Loucy (cell line): ENCODE measurements around the gene PLXNB2.

ENCODE experiments used
- CTCF ChIP-seq: fragments of 200-600 bp; sonication (generic); conservative IDR thresholded peaks from 2 replicates; pipeline ENCODE4 v1.5.1; 2014; ENCODE audit warnings: mild to moderate bottlenecking, antibody characterized with exemption, low read length
- EZH2phosphoT487 ChIP-seq: fragments of 200-600 bp; IDR thresholded peaks from 2 replicates; pipeline ENCODE4 v1.6.1; 2018; ENCODE audit warnings: antibody characterized with exemption, mild to moderate bottlenecking, moderate library complexity, borderline replicate concordance

- TF ChIP-seq CTCF (no peak; the same call in 1 of the 2 replicates), EZH2phosphoT487 (no peak)
Measured at GRCh38 chr22:50246242-50247175, 60.9 kb downstream of the PLXNB2 start.
